ENCODE data around the gene PDSS2.
"Not testable (repeated sequence)": the region's sequence is repeated elsewhere in the genome, so short reads cannot be mapped to it uniquely, and the experiment has no call there.

The PDSS2 gene

DNA sequence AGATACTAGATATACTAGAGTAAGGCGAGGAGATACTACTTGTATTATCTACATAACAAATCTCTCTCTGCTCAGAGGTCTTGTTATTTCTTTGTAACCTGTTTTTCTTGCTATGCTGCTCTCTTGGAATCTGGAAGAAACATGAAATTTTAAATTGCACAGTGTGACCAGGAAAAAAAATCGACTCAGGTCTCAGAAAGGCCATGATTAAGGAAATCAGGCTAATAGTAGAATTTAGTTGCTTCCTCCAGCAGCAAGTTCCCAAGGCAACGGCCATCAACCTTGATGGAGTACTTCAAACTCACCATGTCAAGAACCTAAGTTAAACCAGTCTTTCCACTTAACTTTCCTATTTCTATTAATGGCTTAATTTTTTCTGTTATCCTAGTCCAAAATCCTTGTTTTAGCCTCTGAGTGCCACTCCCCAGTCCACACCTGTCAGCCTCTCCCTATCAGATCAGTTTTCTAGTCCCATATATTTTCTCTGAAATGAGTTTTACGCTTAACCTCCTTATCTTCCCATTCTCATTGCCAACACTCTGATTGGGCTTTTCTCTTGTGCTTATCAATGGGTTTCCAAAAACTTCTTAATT, 256.4 kb downstream of the PDSS2 start:
- Mint-ChIP-seq H3K4me3 (no peak overlapping the region), H3K27me3 (ENCODE audit: low read depth, poor library complexity) (no peaks in the 10 kb centered on the region), H3K4me1 (no peaks in the 10 kb centered on the region), H3K9me3 (peaks cover 8% of the 10 kb centered on the region), H3K27ac (no peak overlapping the region), H3K36me3 (ENCODE audit: low read depth) (peaks cover 38% of the 10 kb centered on the region)
- no peak for TF ChIP-seq CTCF (IDR thresholded peaks at IDR 0.05)
- DNase-seq, result no peak

- Mint-ChIP-seq H3K27ac (no peak overlapping the region), H3K36me3 (ENCODE audit: low read depth) (peaks cover 22% of the 10 kb centered on the region), H3K4me1 (no peaks in the 10 kb centered on the region), H3K27me3 (ENCODE audit: low read depth, poor library complexity) (no peaks in the 10 kb centered on the region), H3K9me3 (no peaks in the 10 kb centered on the region), H3K4me3 (no peak overlapping the region)
- TF ChIP-seq CTCF (IDR thresholded peaks at IDR 0.05), result no peak
- DNase-seq, result no peak
These were observed 260.5 kb downstream of the PDSS2 start for GRCh38 chr6:107198631-107199416.

GRCh38 chr6:107196152-107196551, 263.2 kb downstream of the PDSS2 start:
- no peak overlapping the region for H3K4me3 Mint-ChIP-seq
- no peak for TF ChIP-seq CTCF (IDR thresholded peaks at IDR 0.05)
- no peaks in the 10 kb centered on the region for H3K9me3 Mint-ChIP-seq
- H3K27me3 Mint-ChIP-seq (ENCODE audit: low read depth, poor library complexity), result no peaks in the 10 kb centered on the region
- H3K27ac Mint-ChIP-seq, result no peak overlapping the region
- no peak for DNase-seq
- H3K36me3 Mint-ChIP-seq (ENCODE audit: low read depth), result peaks cover 17% of the 10 kb centered on the region
- H3K4me1 Mint-ChIP-seq, result no peaks in the 10 kb centered on the region

DNA sequence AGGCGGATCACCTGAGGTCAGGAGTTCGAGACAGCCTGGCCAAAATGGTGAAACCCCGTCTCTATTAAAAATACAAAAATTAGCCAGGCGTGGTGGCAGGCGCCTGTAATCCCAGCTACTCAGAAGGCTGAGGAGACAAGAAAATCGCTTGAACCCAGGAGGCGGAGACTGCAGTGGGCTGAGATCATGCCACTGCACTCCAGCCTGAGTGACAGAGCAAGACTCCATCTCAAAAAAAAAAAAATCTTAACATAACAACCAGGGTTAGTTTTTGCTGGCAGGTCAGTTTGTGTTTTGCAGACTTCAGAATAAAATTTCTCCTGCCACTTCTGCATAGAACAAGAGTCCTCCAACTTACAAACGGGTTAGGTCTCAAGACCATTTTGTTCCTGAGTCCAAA, 264.6 kb downstream of the PDSS2 start:
- H3K36me3 Mint-ChIP-seq (ENCODE audit: low read depth), result peaks cover 19% of the 10 kb centered on the region
- not testable (repeated sequence) for H3K27ac Mint-ChIP-seq; H3K9me3 Mint-ChIP-seq; DNase-seq; H3K4me3 Mint-ChIP-seq; H3K4me1 Mint-ChIP-seq; H3K27me3 Mint-ChIP-seq (ENCODE audit: low read depth, poor library complexity)

- H3K4me3 Mint-ChIP-seq, result no peak overlapping the region
- no peak for TF ChIP-seq CTCF (IDR thresholded peaks at IDR 0.05)
- no peak for DNase-seq
- H3K27me3 Mint-ChIP-seq (ENCODE audit: low read depth, poor library complexity), result no peaks in the 10 kb centered on the region
- peaks cover 15% of the 10 kb centered on the region for H3K36me3 Mint-ChIP-seq (ENCODE audit: low read depth)
- no peaks in the 10 kb centered on the region for H3K9me3 Mint-ChIP-seq
- no peak overlapping the region for H3K27ac Mint-ChIP-seq
- H3K4me1 Mint-ChIP-seq, result no peaks in the 10 kb centered on the region
These were observed 266.5 kb downstream of the PDSS2 start for GRCh38 chr6:107192830-107193229.

DNA sequence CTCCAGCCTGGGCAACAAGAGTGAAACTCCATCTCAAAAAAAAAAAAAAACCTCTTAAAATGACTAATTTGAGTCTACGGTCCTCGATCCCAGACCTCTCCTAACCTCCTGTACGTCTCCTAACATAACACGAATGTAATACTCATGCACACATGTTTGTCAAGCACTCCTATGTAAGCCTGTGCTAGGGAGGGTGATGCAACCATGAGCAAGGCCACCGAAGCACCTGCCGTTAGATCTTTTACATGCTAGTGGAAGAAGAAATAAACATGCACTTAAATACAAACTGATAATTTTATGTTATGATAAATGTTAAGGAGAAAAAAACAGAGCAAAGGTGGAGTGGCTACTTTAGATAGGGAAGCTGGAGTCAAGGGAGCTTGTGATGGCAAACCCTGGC, 271.7 kb downstream of the PDSS2 start:
- Mint-ChIP-seq H3K9me3 (no peaks in the 10 kb centered on the region), H3K27me3 (ENCODE audit: low read depth, poor library complexity) (no peaks in the 10 kb centered on the region), H3K4me3 (no peak overlapping the region), H3K36me3 (ENCODE audit: low read depth) (peaks cover 5% of the 10 kb centered on the region), H3K4me1 (peaks cover 4% of the 10 kb centered on the region), H3K27ac (no peak overlapping the region)
- no peak for TF ChIP-seq CTCF (IDR thresholded peaks at IDR 0.05)
- no peak for DNase-seq
